Measurements from ENCODE around the gene PDE8B. TPM values are rescaled to one million over a fixed set of nuclear protein-coding genes. Genes with fewer than 3 reads are reported as not detected.

PDE8B gene
- total RNA-seq, 1 experiment from 2014 or later: 0.07 TPM

GRCh38 chr5:77319117-77319804 lies 108.8 kb downstream of the PDE8B start:
- no peak overlapping the region for H3K27ac Mint-ChIP-seq
- H3K9me3 ChIP-seq (ENCODE audit: control insufficient read depth, low read depth, low read length): no peaks in the 10 kb centered on the region
- no peaks in the 10 kb centered on the region; a peak in 1 of 5 replicates for H3K9me3 Mint-ChIP-seq
- H2BK20ac ChIP-seq (ENCODE audit: low read depth, low read length, poor library complexity, severe bottlenecking): no peak overlapping the region
- H2AFZ ChIP-seq (ENCODE audit: low read length): no peak overlapping the region
- H3K79me2 ChIP-seq (ENCODE audit: insufficient read depth, low read length): no peaks in the 10 kb centered on the region
- no peak overlapping the region for H2AK5ac ChIP-seq (ENCODE audit: insufficient read length, low read length)
- no peaks in the 10 kb centered on the region for H4K20me1 ChIP-seq (ENCODE audit: control insufficient read depth, insufficient read depth, insufficient read length)
- no peaks in the 10 kb centered on the region for H3K36me3 Mint-ChIP-seq (ENCODE audit: insufficient read depth in 1 of 3, low read depth in 3 of 3)
- no peak overlapping the region for H3K27ac ChIP-seq (ENCODE audit: insufficient read length, low read depth, low read length)
- H3K23ac ChIP-seq (ENCODE audit: insufficient read length, low read depth, low read length): no peak overlapping the region
- no peak overlapping the region for H2BK12ac ChIP-seq (ENCODE audit: insufficient read length, low read depth, low read length)
- no peak overlapping the region for H3K4ac ChIP-seq (ENCODE audit: low read depth, low read length)
- H3K79me1 ChIP-seq (ENCODE audit: insufficient read depth, low read depth, low read length, poor library complexity, severe bottlenecking): no peaks in the 10 kb centered on the region
- no peak overlapping the region for H3K4me2 ChIP-seq (ENCODE audit: insufficient read depth, insufficient read length, low read length)
- H2BK120ac ChIP-seq (ENCODE audit: low read depth, low read length, poor library complexity, severe bottlenecking): no peak overlapping the region
- H3K4me3 Mint-ChIP-seq: no peak overlapping the region
- peaks cover 6% of the 10 kb centered on the region; the same call in 1 of the 2 replicates for H3K4me1 ChIP-seq (ENCODE audit: insufficient read depth, low read length)
- no peak overlapping the region for H2BK15ac ChIP-seq (ENCODE audit: low read depth, low read length)
- no peak overlapping the region for H3K18ac ChIP-seq (ENCODE audit: insufficient read length, low read depth, low read length)
- H3K27me3 Mint-ChIP-seq (ENCODE audit: low read depth): peaks cover 27% of the 10 kb centered on the region
- H4K8ac ChIP-seq (replicated peaks; ENCODE audit: insufficient read length, low read depth, low read length): no peak overlapping the region
- DNase-seq: no peak
- no CpG with 5 or more reads among the region's 5 CpGs for WGBS (ENCODE audit: extremely low coverage, insufficient read length, low lambda C conversion rate)
- peaks cover 14 to 22% of the 10 kb centered on the region in 2 experiments for H3K4me1 Mint-ChIP-seq
- no peak overlapping the region for H2BK5ac ChIP-seq (ENCODE audit: insufficient read length, low read length)
- no peak overlapping the region for H3K9ac ChIP-seq (ENCODE audit: extremely low read depth, insufficient read length, low read length)
- H4K5ac ChIP-seq (ENCODE audit: insufficient read length, low read depth, low read length): no peak overlapping the region
- no peaks in the 10 kb centered on the region for H3K27me3 ChIP-seq (ENCODE audit: insufficient read depth, low read length)
- H4K91ac ChIP-seq (ENCODE audit: insufficient read length, low read depth, low read length): no peak overlapping the region
- H3K23me2 ChIP-seq (ENCODE audit: insufficient read length, low read depth, low read length, poor library complexity, severe bottlenecking): no peaks in the 10 kb centered on the region
- H3T11ph ChIP-seq (ENCODE audit: low read length): no peak overlapping the region
- TF ChIP-seq CTCF (conservative IDR thresholded peaks at IDR 0.05): no peak
- no peak overlapping the region for H3K56ac ChIP-seq (ENCODE audit: insufficient read length, low read depth, low read length)
- no peak overlapping the region for H3K14ac ChIP-seq (ENCODE audit: insufficient read depth, low read length)
